HG02610 (cell line): ENCODE results near the gene PTPRQ.

ENCODE experiments used
- ATAC-seq: cut with Tn5 transposase; IDR thresholded peaks from one replicate; pipeline ENCODE4 v1.9.1; 2021; ENCODE audit warnings: mild to moderate bottlenecking, moderate library complexity; ENCODE audit not compliant: unreplicated experiment

PTPRQ gene

GRCh38 chr12:80556566-80556965 lies 112.5 kb downstream of the PTPRQ start:
- ATAC-seq = no peak

GRCh38 chr12:80559766-80560165 lies 115.7 kb downstream of the PTPRQ start:
- ATAC-seq = no peak

GRCh38 chr12:80565271-80565670 lies 121.2 kb downstream of the PTPRQ start:
- no peak for ATAC-seq

- ATAC-seq = no peak
These were observed 123.4 kb downstream of the PTPRQ start for GRCh38 chr12:80567401-80567800.

GRCh38 chr12:80576641-80577418 lies 132.8 kb downstream of the PTPRQ start:
- ATAC-seq = no peak

GRCh38 chr12:80580254-80580653 lies 136.2 kb downstream of the PTPRQ start:
- ATAC-seq = no peak

GRCh38 chr12:80581783-80582182 lies 137.7 kb downstream of the PTPRQ start:
- no peak for ATAC-seq

- ATAC-seq = no peak
These were observed 138.4 kb downstream of the PTPRQ start for GRCh38 chr12:80582431-80582830.

- ATAC-seq = no peak
These were observed 145.0 kb downstream of the PTPRQ start for GRCh38 chr12:80589077-80589476.

- no peak for ATAC-seq
These were observed 146.1 kb downstream of the PTPRQ start for GRCh38 chr12:80590085-80590484.

GRCh38 chr12:80593766-80594165 lies 149.7 kb downstream of the PTPRQ start:
- ATAC-seq = no peak

- ATAC-seq = no peak
These were observed 152.5 kb downstream of the PTPRQ start for GRCh38 chr12:80596509-80596908.

GRCh38 chr12:80598004-80598606 lies 154.1 kb downstream of the PTPRQ start:
- ATAC-seq = no peak

- no peak for ATAC-seq
These were observed 158.4 kb downstream of the PTPRQ start for GRCh38 chr12:80602455-80602854.

- no peak for ATAC-seq
These were observed 163.5 kb downstream of the PTPRQ start for GRCh38 chr12:80607361-80608135.

- no peak for ATAC-seq
These were observed 173.7 kb downstream of the PTPRQ start for GRCh38 chr12:80617733-80618132.

GRCh38 chr12:80620281-80620680 lies 176.2 kb downstream of the PTPRQ start:
- no peak for ATAC-seq

GRCh38 chr12:80622271-80622670 lies 178.2 kb downstream of the PTPRQ start:
- no peak for ATAC-seq

- no peak for ATAC-seq
These were observed 181.0 kb downstream of the PTPRQ start for GRCh38 chr12:80625051-80625450.

- no peak for ATAC-seq
These were observed 181.9 kb downstream of the PTPRQ start for GRCh38 chr12:80625901-80626300.

- ATAC-seq = no peak
These were observed 183.7 kb downstream of the PTPRQ start for GRCh38 chr12:80627782-80628181.

- no peak for ATAC-seq
These were observed 188.8 kb downstream of the PTPRQ start for GRCh38 chr12:80632835-80633234.
